ENCODE results near the gene ITPKB. TPM values are rescaled to one million over a fixed set of nuclear protein-coding genes. Genes with fewer than 3 reads are reported as not detected.
A peak's percentile ranks its signal among the peaks of the same experiment; 100 is the strongest.

ITPKB gene
- polyA plus RNA-seq, 4 donors: 1.8 to 9.6 (median 5.4) TPM

GRCh38 chr1:226589008-226589733 lies 149.9 kb downstream of the ITPKB start:
- H3K9me3 ChIP-seq (ENCODE audit: control insufficient read depth in 2 of 2, insufficient read depth in 1 of 2, low read depth in 1 of 2, low read length in 1 of 2): no peaks in the 10 kb centered on the region
- no peak for FAIRE-seq
- no peak overlapping the region for H3K4me3 ChIP-seq (ENCODE audit: low read depth in 1 of 3, low read length in 3 of 3)
- DNase-seq: no peak
- no peaks in the 10 kb centered on the region for H3K27me3 ChIP-seq (ENCODE audit: control insufficient read depth in 3 of 3, insufficient read depth in 3 of 3, low read length in 3 of 3)
- H3K27ac ChIP-seq (ENCODE audit: low read depth in 1 of 3, low read length in 2 of 3): no peak overlapping the region
- 58 to 68% (median 63%) methylated on average over 11 of the region's 11 CpGs for WGBS, 3 donors
- H3K4me1 ChIP-seq (ENCODE audit: control insufficient read depth in 3 of 3, insufficient read depth in 2 of 3, low read depth in 1 of 3, low read length in 2 of 3): no peaks in the 10 kb centered on the region
- H3K36me3 ChIP-seq (ENCODE audit: control insufficient read depth in 3 of 3, insufficient read depth in 2 of 3, low read depth in 1 of 3, low read length in 3 of 3): no peaks in the 10 kb centered on the region

GRCh38 chr1:226588484-226588883 lies 150.6 kb downstream of the ITPKB start:
- H3K4me3 ChIP-seq (ENCODE audit: low read depth in 1 of 3, low read length in 3 of 3): no peak overlapping the region
- FAIRE-seq: no peak
- 72 to 88% (median 81%) methylated on average over 2 of the region's 2 CpGs for WGBS, 3 donors
- H3K9me3 ChIP-seq (ENCODE audit: control insufficient read depth in 2 of 2, insufficient read depth in 1 of 2, low read depth in 1 of 2, low read length in 1 of 2): no peaks in the 10 kb centered on the region
- no peak overlapping the region for H3K27ac ChIP-seq (ENCODE audit: low read depth in 1 of 3, low read length in 2 of 3)
- no peaks in the 10 kb centered on the region for H3K36me3 ChIP-seq (ENCODE audit: control insufficient read depth in 3 of 3, insufficient read depth in 2 of 3, low read depth in 1 of 3, low read length in 3 of 3)
- H3K4me1 ChIP-seq (ENCODE audit: control insufficient read depth in 3 of 3, insufficient read depth in 2 of 3, low read depth in 1 of 3, low read length in 2 of 3): no peaks in the 10 kb centered on the region
- H3K27me3 ChIP-seq (ENCODE audit: control insufficient read depth in 3 of 3, insufficient read depth in 3 of 3, low read length in 3 of 3): no peaks in the 10 kb centered on the region
- no peak for DNase-seq

GRCh38 chr1:226586650-226587422 lies 152.2 kb downstream of the ITPKB start:
- Histone ChIP-seq H3K27me3 (ENCODE audit: control insufficient read depth in 3 of 3, insufficient read depth in 3 of 3, low read length in 3 of 3) (no peaks in the 10 kb centered on the region), H3K9me3 (ENCODE audit: control insufficient read depth in 2 of 2, insufficient read depth in 1 of 2, low read depth in 1 of 2, low read length in 1 of 2) (no peaks in the 10 kb centered on the region), H3K36me3 (ENCODE audit: control insufficient read depth in 3 of 3, insufficient read depth in 2 of 3, low read depth in 1 of 3, low read length in 3 of 3) (no peaks in the 10 kb centered on the region), H3K4me1 (ENCODE audit: control insufficient read depth in 3 of 3, insufficient read depth in 2 of 3, low read depth in 1 of 3, low read length in 2 of 3) (no peaks in the 10 kb centered on the region), H3K27ac (ENCODE audit: low read depth in 1 of 3, low read length in 2 of 3) (no peak overlapping the region), H3K4me3 (ENCODE audit: low read depth in 1 of 3, low read length in 3 of 3) (no peak overlapping the region)
- peak in 1 of 2 donors; percentile 42 for DNase-seq
- FAIRE-seq: no peak
- WGBS, 3 donors: 78 to 80% (median 78%) methylated on average over 16 of the region's 16 CpGs

- Histone ChIP-seq H3K36me3 (ENCODE audit: control insufficient read depth in 3 of 3, insufficient read depth in 2 of 3, low read depth in 1 of 3, low read length in 3 of 3) (no peaks in the 10 kb centered on the region), H3K9me3 (ENCODE audit: control insufficient read depth in 2 of 2, insufficient read depth in 1 of 2, low read depth in 1 of 2, low read length in 1 of 2) (no peaks in the 10 kb centered on the region), H3K4me1 (ENCODE audit: control insufficient read depth in 3 of 3, insufficient read depth in 2 of 3, low read depth in 1 of 3, low read length in 2 of 3) (no peaks in the 10 kb centered on the region), H3K4me3 (ENCODE audit: low read depth in 1 of 3, low read length in 3 of 3) (no peak overlapping the region), H3K27ac (ENCODE audit: low read depth in 1 of 3, low read length in 2 of 3) (no peak overlapping the region), H3K27me3 (ENCODE audit: control insufficient read depth in 3 of 3, insufficient read depth in 3 of 3, low read length in 3 of 3) (no peaks in the 10 kb centered on the region)
- 89 to 92% (median 91%) methylated on average over 7 of the region's 7 CpGs for WGBS, 3 donors
- FAIRE-seq: no peak
- no peak for DNase-seq
These were observed 153.0 kb downstream of the ITPKB start for GRCh38 chr1:226586116-226586515.

GRCh38 chr1:226584164-226584563 lies 154.9 kb downstream of the ITPKB start:
- FAIRE-seq (no peak), DNase-seq (peak in 1 of 2 donors; percentile 27)
- no peak overlapping the region for H3K27ac ChIP-seq (ENCODE audit: low read depth in 1 of 3, low read length in 2 of 3)
- H3K9me3 ChIP-seq (ENCODE audit: control insufficient read depth in 2 of 2, insufficient read depth in 1 of 2, low read depth in 1 of 2, low read length in 1 of 2): peaks cover 0 to 4% of the 10 kb centered on the region in 2 donors
- no peak overlapping the region for H3K4me3 ChIP-seq (ENCODE audit: low read depth in 1 of 3, low read length in 3 of 3)
- no peaks in the 10 kb centered on the region for H3K27me3 ChIP-seq (ENCODE audit: control insufficient read depth in 3 of 3, insufficient read depth in 3 of 3, low read length in 3 of 3)
- no peaks in the 10 kb centered on the region for H3K4me1 ChIP-seq (ENCODE audit: control insufficient read depth in 3 of 3, insufficient read depth in 2 of 3, low read depth in 1 of 3, low read length in 2 of 3)
- WGBS, 3 donors: 45 to 50% (median 46%) methylated on average over 3 of the region's 3 CpGs
- no peaks in the 10 kb centered on the region for H3K36me3 ChIP-seq (ENCODE audit: control insufficient read depth in 3 of 3, insufficient read depth in 2 of 3, low read depth in 1 of 3, low read length in 3 of 3)

GRCh38 chr1:226582966-226583365 lies 156.1 kb downstream of the ITPKB start:
- Histone ChIP-seq H3K36me3 (ENCODE audit: control insufficient read depth in 3 of 3, insufficient read depth in 2 of 3, low read depth in 1 of 3, low read length in 3 of 3) (no peaks in the 10 kb centered on the region), H3K27ac (ENCODE audit: low read depth in 1 of 3, low read length in 2 of 3) (no peak overlapping the region), H3K4me3 (ENCODE audit: low read depth in 1 of 3, low read length in 3 of 3) (no peak overlapping the region), H3K27me3 (ENCODE audit: control insufficient read depth in 3 of 3, insufficient read depth in 3 of 3, low read length in 3 of 3) (no peaks in the 10 kb centered on the region), H3K9me3 (ENCODE audit: control insufficient read depth in 2 of 2, insufficient read depth in 1 of 2, low read depth in 1 of 2, low read length in 1 of 2) (peaks cover 0 to 4% of the 10 kb centered on the region in 2 donors), H3K4me1 (ENCODE audit: control insufficient read depth in 3 of 3, insufficient read depth in 2 of 3, low read depth in 1 of 3, low read length in 2 of 3) (no peaks in the 10 kb centered on the region)
- 92 to 94% (median 94%) methylated on average over 3 of the region's 3 CpGs for WGBS, 3 donors
- FAIRE-seq (no peak), DNase-seq (no peak)

Other genes starting within 250 kb of the ITPKB start
- gene STUM, start 190.5 kb downstream of the ITPKB start, polyA plus RNA-seq: 1 to 10 TPM in 2 of 4 donors, under 1 TPM in 2; under 0.01 to 9.6 (median 0.55) TPM
- 10 to 100 TPM; 13.3 to 19.5 (median 18.4) TPM for gene PSEN2, start 131.3 kb upstream of the ITPKB start, polyA plus RNA-seq
- 10 to 100 TPM; 35.7 to 52.6 (median 47.7) TPM for gene COQ8A, start 201.0 kb upstream of the ITPKB start, polyA plus RNA-seq

Data from small intestine (tissue), 7 donors.